GM23338 (cell line): ENCODE results near the gene VKORC1L1. TPM values are rescaled to one million over a fixed set of nuclear protein-coding genes. Genes with fewer than 3 reads are reported as not detected.
"Not testable (repeated sequence)": the region's sequence is repeated elsewhere in the genome, so short reads cannot be mapped to it uniquely, and the experiment has no call there.

Experiments used
- ATAC-seq: fragments of 200-7000 bp; cut with Tn5 transposase; 3 replicates; pipeline ENCODE4 v1.9.1; 2020
- DNase-seq: peaks from one replicate; pipeline ENCODE4 v3.0.0-alpha.2; 2015; ENCODE audit warnings: low spot score
- H2AFZ ChIP-seq: fragments of 200-600 bp; sonication (generic); 2 replicates; pipeline ENCODE4 v1.8.0; 2016; ENCODE audit warnings: antibody characterized with exemption, mild to moderate bottlenecking, moderate library complexity
- H3F3A ChIP-seq: fragments of 200-600 bp; sonication (generic); replicated peaks from 2 replicates; pipeline ENCODE4 v1.8.0; 2017; ENCODE audit warnings: antibody characterized with exemption, mixed run types, low read depth
- H3K27ac ChIP-seq: fragments of 200-600 bp; sonication (generic); 2 replicates; pipeline ENCODE4 v1.6.1; 2016; ENCODE audit warnings: low read depth
- H3K27me3 ChIP-seq: fragments of 200-600 bp; sonication (generic); 2 replicates; pipeline ENCODE4 v1.8.0; 2016; ENCODE audit warnings: mild to moderate bottlenecking, mixed run types, moderate library complexity; ENCODE audit not compliant: insufficient read depth
- H3K36me3 ChIP-seq: fragments of 200-600 bp; sonication (generic); 2 replicates; pipeline ENCODE4 v1.8.0; 2016; ENCODE audit warnings: mild to moderate bottlenecking; ENCODE audit not compliant: insufficient read depth
- H3K4me1 ChIP-seq: fragments of 200-600 bp; sonication (generic); 2 replicates; pipeline ENCODE4 v1.8.0; 2016; ENCODE audit warnings: mild to moderate bottlenecking, moderate library complexity; ENCODE audit not compliant: insufficient read depth
- H3K4me2 ChIP-seq: fragments of 200-600 bp; sonication (generic); 2 replicates; pipeline ENCODE4 v1.7.1; 2017; ENCODE audit warnings: mixed run types
- H3K4me3 ChIP-seq: fragments of 200-600 bp; sonication (generic); 2 replicates; pipeline ENCODE4 v1.6.1; 2016; ENCODE audit warnings: mixed run types
- H3K79me2 ChIP-seq: fragments of 200-600 bp; sonication (generic); replicated peaks from 2 replicates; pipeline ENCODE4 v1.8.0; 2017; ENCODE audit warnings: mild to moderate bottlenecking; ENCODE audit not compliant: insufficient read depth
- H3K9me2 ChIP-seq: fragments of 200-600 bp; sonication (generic); 2 replicates; pipeline ENCODE4 v1.8.0; 2017; ENCODE audit not compliant: insufficient read depth
- H4K20me1 ChIP-seq: fragments of 200-600 bp; sonication (generic); replicated peaks from 2 replicates; pipeline ENCODE4 v1.8.0; 2017; ENCODE audit warnings: mild to moderate bottlenecking; ENCODE audit not compliant: insufficient read depth
- H3K27ac Mint-ChIP-seq: 2 replicates; pipeline ENCODE4 v1.8.0; 2020; ENCODE audit warnings: inconsistent platforms, mild to moderate bottlenecking, moderate library complexity, mixed read lengths
- H3K27me3 Mint-ChIP-seq: 3 replicates; pipeline ENCODE4 v1.8.0; 2022; ENCODE audit warnings: low read depth, mild to moderate bottlenecking, moderate library complexity, mixed read lengths, inconsistent platforms; ENCODE audit not compliant: insufficient read depth, poor library complexity
- H3K36me3 Mint-ChIP-seq: 3 replicates; pipeline ENCODE4 v1.8.0; 2021; ENCODE audit warnings: low read depth, mild to moderate bottlenecking, inconsistent platforms, moderate library complexity, mixed read lengths
- H3K4me1 Mint-ChIP-seq: 3 replicates; pipeline ENCODE4 v1.8.0; 2020; ENCODE audit warnings: mild to moderate bottlenecking, inconsistent platforms, mixed read lengths
- H3K4me3 Mint-ChIP-seq: 3 replicates; pipeline ENCODE4 v1.8.0; 2021; ENCODE audit warnings: moderate library complexity, mild to moderate bottlenecking, inconsistent platforms, mixed read lengths
- H3K9me3 Mint-ChIP-seq: 3 replicates; pipeline ENCODE4 v1.8.0; 2020; ENCODE audit warnings: moderate library complexity, mild to moderate bottlenecking, inconsistent platforms, mixed read lengths
- CREB1 ChIP-seq: fragments of 250-450 bp; sonication (Bioruptor Pico); IDR thresholded peaks from 2 replicates; pipeline ENCODE4 v1.5.0; 2020; ENCODE audit warnings: low read depth, mild to moderate bottlenecking, moderate library complexity
- EZH2 ChIP-seq: fragments of 200-600 bp; sonication (generic); IDR thresholded peaks from one replicate; pipeline ENCODE4 v1.8.0; 2017; ENCODE audit warnings: antibody characterized with exemption, mild to moderate bottlenecking, low read depth; ENCODE audit not compliant: unreplicated experiment
- EZH2phosphoT487 ChIP-seq: fragments of 200-600 bp; sonication (generic); IDR thresholded peaks from one replicate; pipeline ENCODE4 v1.8.1; 2018; ENCODE audit warnings: antibody characterized with exemption; ENCODE audit not compliant: unreplicated experiment
- JUNB ChIP-seq: IDR thresholded peaks from one replicate; pipeline ENCODE4 v1.6.1; 2016; ENCODE audit warnings: antibody characterized with exemption; ENCODE audit not compliant: unreplicated experiment
- NANOG ChIP-seq: IDR thresholded peaks from 2 replicates; pipeline ENCODE4 v1.6.1; 2016; ENCODE audit warnings: antibody characterized with exemption, borderline replicate concordance
- POLR2AphosphoS5 ChIP-seq: IDR thresholded peaks from 2 replicates; pipeline ENCODE4 v1.6.1; 2016; ENCODE audit warnings: antibody characterized with exemption, low read depth
- STAT1 ChIP-seq: IDR thresholded peaks from one replicate; pipeline ENCODE4 v1.6.1; 2016; ENCODE audit warnings: antibody characterized with exemption; ENCODE audit not compliant: unreplicated experiment
- ZNF114 ChIP-seq: fragments of 250-450 bp; sonication (Bioruptor Pico); IDR thresholded peaks from 2 replicates; pipeline ENCODE4 v1.5.0; 2020; ENCODE audit warnings: mild to moderate bottlenecking, moderate library complexity
- ZNF331 ChIP-seq: fragments of 250-450 bp; sonication (Bioruptor Pico); IDR thresholded peaks from 2 replicates; pipeline ENCODE4 v1.5.0; 2020; ENCODE audit warnings: low read depth, mild to moderate bottlenecking, moderate library complexity
- polyA plus RNA-seq: library from polyadenylated mRNA; unstranded; fragments of >200 nt; fragmentation: Nextera tagmentation; extraction: Ambion mirVana; gene quantifications from 2 replicates; pipeline ENCODE4 v1.2.1, GENCODE V29; 2016
- total RNA-seq: library from RNA; depleted of rRNA; stranded (reverse); fragments of >200 nt; shearing (Covaris generic); gene quantifications from 2 replicates; pipeline ENCODE4 v1.2.3, GENCODE V29; 2014
- TF ChIP-seq, protein P1 (sequence below): IDR thresholded peaks from 2 replicates; pipeline ENCODE4 v1.6.1; 2016; ENCODE audit warnings: antibody characterized with exemption
- TF ChIP-seq, protein P2 (sequence below), 2 experiments: fragments of 200-600 bp in 1 of 2; sonication (generic) in 1 of 2; conservative IDR thresholded peaks; 2 replicates each; pipeline versions ENCODE4 v1.5.1 to v1.6.1; 2016 to 2017; ENCODE audit warnings: antibody characterized with exemption in 2 of 2, low read depth in 2 of 2, mild to moderate bottlenecking in 2 of 2, moderate library complexity in 1 of 2
- TF ChIP-seq, protein P3 (sequence below): IDR thresholded peaks from one replicate; pipeline ENCODE4 v1.6.1; 2018; ENCODE audit warnings: antibody characterized with exemption; ENCODE audit not compliant: unreplicated experiment

VKORC1L1 gene
- total and polyA plus RNA-seq, 2 experiments from 2014 or later, result 21.5 to 30.3 TPM

DNA sequence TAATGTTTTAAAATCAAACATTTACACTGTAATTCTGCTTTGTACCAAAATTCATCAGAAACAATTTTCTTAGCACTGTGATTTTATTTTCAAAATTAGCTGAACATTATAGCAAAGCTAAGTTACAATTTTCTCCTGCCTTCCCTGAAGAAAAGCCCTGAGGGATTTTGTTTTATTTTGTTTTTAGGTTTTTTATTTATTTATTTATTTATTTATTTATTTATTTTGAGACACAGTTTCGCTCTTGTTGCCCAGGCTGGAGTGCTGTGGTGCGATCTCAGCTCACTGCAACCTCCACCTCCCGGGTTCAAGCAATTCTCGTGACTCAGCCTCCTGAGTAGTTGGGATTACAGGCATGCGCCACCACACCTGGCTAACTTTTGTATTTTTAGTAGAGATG lies 119.0 kb downstream of the VKORC1L1 start:
- not testable (repeated sequence) for H3K27ac ChIP-seq, H3K4me2 ChIP-seq, H3K9me2 ChIP-seq, H3K9me3 Mint-ChIP-seq, H2AFZ ChIP-seq, DNase-seq, H3K27me3 ChIP-seq, H3K4me3 Mint-ChIP-seq, H3K36me3 ChIP-seq, H3K4me1 Mint-ChIP-seq, H3K4me1 ChIP-seq, H3K36me3 Mint-ChIP-seq, H4K20me1 ChIP-seq, H3K27me3 Mint-ChIP-seq, H3F3A ChIP-seq, H3K4me3 ChIP-seq, ATAC-seq, H3K27ac Mint-ChIP-seq, H3K79me2 ChIP-seq

DNA sequence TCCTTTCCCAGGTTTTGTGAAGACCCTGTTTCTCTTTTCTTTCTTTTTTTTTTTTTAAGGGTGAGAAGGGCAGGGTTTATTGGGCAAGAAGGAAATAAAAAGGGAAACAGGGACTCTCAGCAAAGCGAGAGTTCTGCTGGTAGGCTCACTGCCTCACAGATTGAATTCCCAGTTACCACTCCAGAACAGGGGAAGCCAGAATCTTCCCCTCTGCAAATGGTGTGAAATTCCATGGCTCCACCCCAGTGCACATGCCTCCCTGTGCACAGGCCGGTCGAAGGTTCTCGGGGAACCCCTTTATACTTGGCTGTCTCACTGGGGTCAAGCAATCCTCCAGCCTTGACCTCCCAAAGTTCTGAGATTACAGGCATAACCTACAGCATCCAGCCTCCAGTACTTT lies 119.7 kb downstream of the VKORC1L1 start:
- no peak overlapping the region for H3K27ac ChIP-seq
- no peak overlapping the region for H3K27ac Mint-ChIP-seq
- no peak overlapping the region for H3K4me2 ChIP-seq
- no peaks in the 10 kb centered on the region for H3K27me3 Mint-ChIP-seq
- no peak overlapping the region for H3K4me3 Mint-ChIP-seq
- no peaks in the 10 kb centered on the region for H3K9me3 Mint-ChIP-seq
- no peak overlapping the region for H2AFZ ChIP-seq
- H3K9me2 ChIP-seq, result no peaks in the 10 kb centered on the region
- no peak for DNase-seq
- ATAC-seq, result no peak
- no peaks in the 10 kb centered on the region for H3K36me3 ChIP-seq
- no peak overlapping the region for H3K4me3 ChIP-seq
- no peaks in the 10 kb centered on the region for H3K4me1 Mint-ChIP-seq
- no peaks in the 10 kb centered on the region for H3K36me3 Mint-ChIP-seq
- no peaks in the 10 kb centered on the region for H3K79me2 ChIP-seq
- H4K20me1 ChIP-seq, result no peaks in the 10 kb centered on the region
- H3K27me3 ChIP-seq, result no peaks in the 10 kb centered on the region
- no peaks in the 10 kb centered on the region for H3F3A ChIP-seq
- no peaks in the 10 kb centered on the region for H3K4me1 ChIP-seq
- no peak for TF ChIP-seq STAT1
- no peak for TF ChIP-seq POLR2AphosphoS5
- TF ChIP-seq JUNB, result no peak
- no peak for TF ChIP-seq NANOG
- TF ChIP-seq, protein P1, sequence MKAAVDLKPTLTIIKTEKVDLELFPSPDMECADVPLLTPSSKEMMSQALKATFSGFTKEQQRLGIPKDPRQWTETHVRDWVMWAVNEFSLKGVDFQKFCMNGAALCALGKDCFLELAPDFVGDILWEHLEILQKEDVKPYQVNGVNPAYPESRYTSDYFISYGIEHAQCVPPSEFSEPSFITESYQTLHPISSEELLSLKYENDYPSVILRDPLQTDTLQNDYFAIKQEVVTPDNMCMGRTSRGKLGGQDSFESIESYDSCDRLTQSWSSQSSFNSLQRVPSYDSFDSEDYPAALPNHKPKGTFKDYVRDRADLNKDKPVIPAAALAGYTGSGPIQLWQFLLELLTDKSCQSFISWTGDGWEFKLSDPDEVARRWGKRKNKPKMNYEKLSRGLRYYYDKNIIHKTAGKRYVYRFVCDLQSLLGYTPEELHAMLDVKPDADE, result no peak
- TF ChIP-seq, protein P2, sequence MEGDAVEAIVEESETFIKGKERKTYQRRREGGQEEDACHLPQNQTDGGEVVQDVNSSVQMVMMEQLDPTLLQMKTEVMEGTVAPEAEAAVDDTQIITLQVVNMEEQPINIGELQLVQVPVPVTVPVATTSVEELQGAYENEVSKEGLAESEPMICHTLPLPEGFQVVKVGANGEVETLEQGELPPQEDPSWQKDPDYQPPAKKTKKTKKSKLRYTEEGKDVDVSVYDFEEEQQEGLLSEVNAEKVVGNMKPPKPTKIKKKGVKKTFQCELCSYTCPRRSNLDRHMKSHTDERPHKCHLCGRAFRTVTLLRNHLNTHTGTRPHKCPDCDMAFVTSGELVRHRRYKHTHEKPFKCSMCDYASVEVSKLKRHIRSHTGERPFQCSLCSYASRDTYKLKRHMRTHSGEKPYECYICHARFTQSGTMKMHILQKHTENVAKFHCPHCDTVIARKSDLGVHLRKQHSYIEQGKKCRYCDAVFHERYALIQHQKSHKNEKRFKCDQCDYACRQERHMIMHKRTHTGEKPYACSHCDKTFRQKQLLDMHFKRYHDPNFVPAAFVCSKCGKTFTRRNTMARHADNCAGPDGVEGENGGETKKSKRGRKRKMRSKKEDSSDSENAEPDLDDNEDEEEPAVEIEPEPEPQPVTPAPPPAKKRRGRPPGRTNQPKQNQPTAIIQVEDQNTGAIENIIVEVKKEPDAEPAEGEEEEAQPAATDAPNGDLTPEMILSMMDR (conservative IDR thresholded peaks at IDR 0.05; ENCODE audit: low read depth in 2 of 2), result no peak
- no peak for TF ChIP-seq ZNF114 (CRISPR knock-in tag)
- TF ChIP-seq CREB1, result no peak
- TF ChIP-seq, protein P3, sequence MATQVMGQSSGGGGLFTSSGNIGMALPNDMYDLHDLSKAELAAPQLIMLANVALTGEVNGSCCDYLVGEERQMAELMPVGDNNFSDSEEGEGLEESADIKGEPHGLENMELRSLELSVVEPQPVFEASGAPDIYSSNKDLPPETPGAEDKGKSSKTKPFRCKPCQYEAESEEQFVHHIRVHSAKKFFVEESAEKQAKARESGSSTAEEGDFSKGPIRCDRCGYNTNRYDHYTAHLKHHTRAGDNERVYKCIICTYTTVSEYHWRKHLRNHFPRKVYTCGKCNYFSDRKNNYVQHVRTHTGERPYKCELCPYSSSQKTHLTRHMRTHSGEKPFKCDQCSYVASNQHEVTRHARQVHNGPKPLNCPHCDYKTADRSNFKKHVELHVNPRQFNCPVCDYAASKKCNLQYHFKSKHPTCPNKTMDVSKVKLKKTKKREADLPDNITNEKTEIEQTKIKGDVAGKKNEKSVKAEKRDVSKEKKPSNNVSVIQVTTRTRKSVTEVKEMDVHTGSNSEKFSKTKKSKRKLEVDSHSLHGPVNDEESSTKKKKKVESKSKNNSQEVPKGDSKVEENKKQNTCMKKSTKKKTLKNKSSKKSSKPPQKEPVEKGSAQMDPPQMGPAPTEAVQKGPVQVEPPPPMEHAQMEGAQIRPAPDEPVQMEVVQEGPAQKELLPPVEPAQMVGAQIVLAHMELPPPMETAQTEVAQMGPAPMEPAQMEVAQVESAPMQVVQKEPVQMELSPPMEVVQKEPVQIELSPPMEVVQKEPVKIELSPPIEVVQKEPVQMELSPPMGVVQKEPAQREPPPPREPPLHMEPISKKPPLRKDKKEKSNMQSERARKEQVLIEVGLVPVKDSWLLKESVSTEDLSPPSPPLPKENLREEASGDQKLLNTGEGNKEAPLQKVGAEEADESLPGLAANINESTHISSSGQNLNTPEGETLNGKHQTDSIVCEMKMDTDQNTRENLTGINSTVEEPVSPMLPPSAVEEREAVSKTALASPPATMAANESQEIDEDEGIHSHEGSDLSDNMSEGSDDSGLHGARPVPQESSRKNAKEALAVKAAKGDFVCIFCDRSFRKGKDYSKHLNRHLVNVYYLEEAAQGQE, result no peak
- no peak for TF ChIP-seq EZH2
- TF ChIP-seq ZNF331 (CRISPR knock-in tag), result no peak
- TF ChIP-seq EZH2phosphoT487, result no peak
